HG03378 (cell line): ENCODE data around the gene PPP4C.
A peak's percentile ranks its signal among the peaks of the same experiment; 100 is the strongest.

Experiments
- ATAC-seq: cut with Tn5 transposase; IDR thresholded peaks from one replicate; pipeline ENCODE4 v1.9.1; 2021; ENCODE audit warnings: mild to moderate bottlenecking, moderate library complexity; ENCODE audit not compliant: unreplicated experiment

PPP4C gene

GRCh38 chr16:30079480-30079879, 3.7 kb downstream of the PPP4C start:
- ATAC-seq: no peak

GRCh38 chr16:30082545-30083090, 6.8 kb downstream of the PPP4C start:
- ATAC-seq: no peak

GRCh38 chr16:30083216-30084055, 7.6 kb downstream of the PPP4C start:
- ATAC-seq: no peak

- no peak for ATAC-seq
Measured at GRCh38 chr16:30084096-30084815, 8.5 kb downstream of the PPP4C start.

GRCh38 chr16:30084816-30085159, 9.0 kb downstream of the PPP4C start:
- no peak for ATAC-seq

- ATAC-seq: no peak
Measured at GRCh38 chr16:30085247-30085646, 9.5 kb downstream of the PPP4C start.

GRCh38 chr16:30085820-30086219, 10.0 kb downstream of the PPP4C start:
- ATAC-seq: no peak

- ATAC-seq: no peak
Measured at GRCh38 chr16:30086291-30087140, 10.7 kb downstream of the PPP4C start.

GRCh38 chr16:30087181-30087898, 11.5 kb downstream of the PPP4C start:
- ATAC-seq: no peak

GRCh38 chr16:30088237-30088831, 12.5 kb downstream of the PPP4C start:
- ATAC-seq: no peak

- ATAC-seq: no peak
Measured at GRCh38 chr16:30088832-30089624, 13.2 kb downstream of the PPP4C start.

GRCh38 chr16:30090610-30091331, 15.0 kb downstream of the PPP4C start:
- ATAC-seq: no peak

- ATAC-seq: peak; percentile 53
Measured at GRCh38 chr16:30091474-30092372, 15.9 kb downstream of the PPP4C start, which contains the start of gene TBX6. TSS of gene TBX6 (minus strand) at chr16:30091924. CDS start at chr16:30091193, 731 bp downstream.

- peak; percentile 54 for ATAC-seq
Measured at GRCh38 chr16:30092373-30093010, 16.7 kb downstream of the PPP4C start.

GRCh38 chr16:30094541-30095165, 18.9 kb downstream of the PPP4C start:
- ATAC-seq: no peak
